Measurements from ENCODE around the gene BAX.
"Not testable (repeated sequence)": the region's sequence is repeated elsewhere in the genome, so short reads cannot be mapped to it uniquely, and the experiment has no call there.

The BAX gene

GRCh38 chr19:48920949-48921348 lies 33.7 kb upstream of the BAX start:
- no peak for DNase-seq
- no peak for TF ChIP-seq CTCF (IDR thresholded peaks at IDR 0.05; ENCODE audit: low read depth, low read length, missing control alignments)
- Histone ChIP-seq H3K27me3 (replicated peaks) (no peaks in the 10 kb centered on the region), H3K27ac (no peak overlapping the region), H3K36me3 (replicated peaks) (peaks cover 44% of the 10 kb centered on the region), H3K4me3 (ENCODE audit: low read depth, low read length) (no peak overlapping the region)
- in situ Hi-C loops (cut with HindIII; ENCODE audit: low pct_ligation_motif_present, low sequenced_read_pairs): no loop called here

GRCh38 chr19:48921721-48922500 lies 32.8 kb upstream of the BAX start:
- no peak for DNase-seq
- Histone ChIP-seq H3K27ac (no peak overlapping the region), H3K36me3 (replicated peaks) (peaks cover 38% of the 10 kb centered on the region), H3K4me3 (ENCODE audit: low read depth, low read length) (no peak overlapping the region), H3K27me3 (replicated peaks) (no peaks in the 10 kb centered on the region)
- in situ Hi-C loops (cut with HindIII; ENCODE audit: low pct_ligation_motif_present, low sequenced_read_pairs): no loop called here
- TF ChIP-seq CTCF (IDR thresholded peaks at IDR 0.05; ENCODE audit: low read depth, low read length, missing control alignments): no peak

GRCh38 chr19:48922548-48923490 lies 31.9 kb upstream of the BAX start:
- TF ChIP-seq CTCF (IDR thresholded peaks at IDR 0.05; ENCODE audit: low read depth, low read length, missing control alignments): no peak
- no peak for DNase-seq
- no peaks in the 10 kb centered on the region for H3K27me3 ChIP-seq (replicated peaks)
- in situ Hi-C loops (cut with HindIII; ENCODE audit: low pct_ligation_motif_present, low sequenced_read_pairs): no loop called here
- no peak overlapping the region for H3K27ac ChIP-seq
- peaks cover 38% of the 10 kb centered on the region for H3K36me3 ChIP-seq (replicated peaks)
- H3K4me3 ChIP-seq (ENCODE audit: low read depth, low read length): no peak overlapping the region

- Histone ChIP-seq H3K27ac (no peak overlapping the region), H3K36me3 (replicated peaks) (peaks cover 21% of the 10 kb centered on the region), H3K4me3 (ENCODE audit: low read depth, low read length) (no peak overlapping the region), H3K27me3 (replicated peaks) (no peaks in the 10 kb centered on the region)
- TF ChIP-seq CTCF (IDR thresholded peaks at IDR 0.05; ENCODE audit: low read depth, low read length, missing control alignments): no peak
- peak; percentile 62 for DNase-seq
- in situ Hi-C loops (cut with HindIII; ENCODE audit: low pct_ligation_motif_present, low sequenced_read_pairs): no loop called here
Measured at GRCh38 chr19:48925240-48925843, 29.3 kb upstream of the BAX start.

- H3K27me3 ChIP-seq (replicated peaks); H3K4me3 ChIP-seq (ENCODE audit: low read depth, low read length); in situ Hi-C loops (cut with HindIII; ENCODE audit: low pct_ligation_motif_present, low sequenced_read_pairs); DNase-seq; H3K27ac ChIP-seq: not testable (repeated sequence)
- H3K36me3 ChIP-seq (replicated peaks): peaks cover 16% of the 10 kb centered on the region
Measured at GRCh38 chr19:48925890-48926289, 28.8 kb upstream of the BAX start.

- in situ Hi-C loops (cut with HindIII; ENCODE audit: low pct_ligation_motif_present, low sequenced_read_pairs): no loop called here
- Histone ChIP-seq H3K36me3 (replicated peaks) (peaks cover 11% of the 10 kb centered on the region), H3K4me3 (ENCODE audit: low read depth, low read length) (no peak overlapping the region), H3K27ac (peak overlapping the region; percentile 43), H3K27me3 (replicated peaks) (no peaks in the 10 kb centered on the region)
- no peak for TF ChIP-seq CTCF (IDR thresholded peaks at IDR 0.05; ENCODE audit: low read depth, low read length, missing control alignments)
- peak; percentile 84 for DNase-seq
Measured at GRCh38 chr19:48926909-48927308, 27.8 kb upstream of the BAX start.

- DNase-seq; H3K4me3 ChIP-seq (ENCODE audit: low read depth, low read length); in situ Hi-C loops (cut with HindIII; ENCODE audit: low pct_ligation_motif_present, low sequenced_read_pairs); H3K27me3 ChIP-seq (replicated peaks); H3K27ac ChIP-seq; H3K36me3 ChIP-seq (replicated peaks): not testable (repeated sequence)
Measured at GRCh38 chr19:48927692-48928091, 27.0 kb upstream of the BAX start.

Measured in brain microvascular endothelial cell (primary cell).